Measurements from ENCODE around the gene SOCS1.

The SOCS1 gene

DNA sequence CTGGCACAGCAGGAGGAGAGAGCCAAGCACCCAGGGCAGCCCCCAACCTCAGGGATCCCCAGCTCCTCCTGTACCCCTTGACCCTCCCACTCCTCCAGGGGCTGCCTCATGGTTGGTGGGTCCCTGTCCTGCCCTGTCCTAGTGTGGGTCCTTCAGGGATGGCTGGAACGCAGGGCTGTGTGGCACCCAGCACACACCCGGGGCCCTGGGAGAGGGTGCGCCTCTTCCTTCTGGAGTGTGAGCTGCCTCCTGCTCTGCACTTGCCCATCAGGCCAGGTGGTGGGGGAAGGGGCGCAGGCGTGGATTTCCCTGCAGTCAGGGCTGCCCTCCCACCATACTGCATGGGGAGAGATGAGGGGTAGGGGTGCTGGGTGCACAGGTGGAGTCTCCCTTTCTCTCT, 42.6 kb downstream of the SOCS1 start:
- H3K4me3 ChIP-seq (ENCODE audit: insufficient read length, low read depth), result no peak overlapping the region
- peaks cover 19% of the 10 kb centered on the region for H3K9me3 ChIP-seq (ENCODE audit: insufficient read depth, low read length)
- DNase-seq (ENCODE audit: low read depth, low spot score), result no peak
- TF ChIP-seq SUZ12 (IDR thresholded peaks at IDR 0.05; ENCODE audit: extremely low read depth, insufficient read depth, insufficient read length), result no peak
- TF ChIP-seq ZNF274 (IDR thresholded peaks at IDR 0.05; ENCODE audit: low read depth, low read length), result no peak
- TF ChIP-seq YY1 (IDR thresholded peaks at IDR 0.05; ENCODE audit: insufficient read depth, insufficient read length), result no peak
- H3K9ac ChIP-seq (ENCODE audit: insufficient read length, low read depth), result no peak overlapping the region
- H3K36me3 ChIP-seq (ENCODE audit: insufficient read depth, insufficient read length, low read length), result no peaks in the 10 kb centered on the region
- H3K27me3 ChIP-seq (ENCODE audit: insufficient read depth, insufficient read length), result no peaks in the 10 kb centered on the region
- peaks cover 2% of the 10 kb centered on the region for H3K4me1 ChIP-seq (ENCODE audit: insufficient read depth, insufficient read length)

DNA sequence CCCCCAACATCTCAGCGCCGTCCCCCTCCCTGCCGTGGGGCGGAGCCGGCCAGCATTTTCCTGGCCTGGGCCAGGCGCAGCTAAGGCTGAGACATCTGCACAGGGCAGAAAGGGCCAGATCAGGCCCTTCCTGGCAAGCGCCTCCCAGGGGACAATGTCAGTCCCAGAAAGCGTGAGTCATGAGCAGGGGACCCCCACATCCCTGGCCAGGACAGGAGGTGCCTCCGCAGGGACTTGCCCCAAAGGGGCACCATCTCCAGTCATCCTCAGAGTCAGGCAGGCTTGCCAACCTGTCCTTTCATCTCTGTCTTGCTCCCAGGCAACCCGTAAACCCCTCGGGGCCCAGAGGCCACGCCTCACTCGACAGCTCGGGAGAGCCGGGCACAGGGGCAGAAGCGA, 43.2 kb downstream of the SOCS1 start:
- peaks cover 19% of the 10 kb centered on the region for H3K9me3 ChIP-seq (ENCODE audit: insufficient read depth, low read length)
- H3K4me3 ChIP-seq (ENCODE audit: insufficient read length, low read depth), result no peak overlapping the region
- no peak for TF ChIP-seq SUZ12 (IDR thresholded peaks at IDR 0.05; ENCODE audit: extremely low read depth, insufficient read depth, insufficient read length)
- no peak for TF ChIP-seq YY1 (IDR thresholded peaks at IDR 0.05; ENCODE audit: insufficient read depth, insufficient read length)
- no peak for TF ChIP-seq ZNF274 (IDR thresholded peaks at IDR 0.05; ENCODE audit: low read depth, low read length)
- H3K36me3 ChIP-seq (ENCODE audit: insufficient read depth, insufficient read length, low read length), result no peaks in the 10 kb centered on the region
- H3K27me3 ChIP-seq (ENCODE audit: insufficient read depth, insufficient read length), result no peaks in the 10 kb centered on the region
- no peak for DNase-seq (ENCODE audit: low read depth, low spot score)
- no peak overlapping the region for H3K9ac ChIP-seq (ENCODE audit: insufficient read length, low read depth)
- H3K4me1 ChIP-seq (ENCODE audit: insufficient read depth, insufficient read length), result peaks cover 2% of the 10 kb centered on the region

DNA sequence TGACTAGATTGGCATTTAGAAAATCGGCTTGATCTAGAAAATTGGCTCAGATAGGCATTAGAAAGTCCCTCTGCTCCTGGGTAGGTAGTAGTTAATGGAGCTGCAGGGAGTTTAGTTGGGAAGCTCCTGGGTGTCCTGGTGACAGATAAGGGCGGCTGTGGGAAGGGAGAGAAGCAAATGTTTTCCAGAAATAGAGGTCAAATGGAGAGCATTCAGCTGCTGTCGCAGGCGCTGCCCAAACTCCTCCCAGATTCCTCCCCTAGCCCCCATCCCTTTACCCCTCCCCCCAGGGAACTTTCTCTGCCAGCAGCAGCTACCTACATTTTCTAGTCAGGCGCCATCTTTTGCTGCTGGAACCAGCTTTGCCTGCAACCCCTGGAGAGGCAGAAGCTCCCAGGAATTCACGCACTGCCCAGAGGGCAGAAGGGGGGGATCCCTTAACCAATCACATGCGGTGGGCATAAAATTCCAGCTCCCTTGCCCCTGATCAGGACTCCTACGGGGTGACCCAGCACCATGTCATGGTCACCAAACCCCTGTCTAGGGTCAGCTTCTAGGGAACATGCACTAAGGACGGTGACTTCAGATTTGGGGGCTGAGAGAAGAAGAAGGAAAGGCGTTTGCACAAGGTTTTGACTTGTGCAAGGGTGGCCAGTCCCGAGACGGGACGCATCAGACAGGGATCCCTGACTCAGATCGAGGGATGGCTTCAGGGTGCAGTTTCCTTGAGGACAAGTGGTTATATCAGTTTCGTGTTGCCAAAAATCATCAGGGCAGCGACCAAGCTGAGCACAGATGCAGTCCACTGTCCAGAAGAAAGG, 43.8 kb downstream of the SOCS1 start:
- H3K9me3 ChIP-seq (ENCODE audit: insufficient read depth, low read length), result peaks cover 23% of the 10 kb centered on the region
- no peaks in the 10 kb centered on the region for H3K36me3 ChIP-seq (ENCODE audit: insufficient read depth, insufficient read length, low read length)
- no peak for DNase-seq (ENCODE audit: low read depth, low spot score)
- no peak overlapping the region for H3K4me3 ChIP-seq (ENCODE audit: insufficient read length, low read depth)
- H3K4me1 ChIP-seq (ENCODE audit: insufficient read depth, insufficient read length), result peaks cover 2% of the 10 kb centered on the region
- no peak overlapping the region for H3K9ac ChIP-seq (ENCODE audit: insufficient read length, low read depth)
- H3K27me3 ChIP-seq (ENCODE audit: insufficient read depth, insufficient read length), result no peaks in the 10 kb centered on the region
- TF ChIP-seq SUZ12 (IDR thresholded peaks at IDR 0.05; ENCODE audit: extremely low read depth, insufficient read depth, insufficient read length) (no peak), ZNF274 (IDR thresholded peaks at IDR 0.05; ENCODE audit: low read depth, low read length) (no peak), YY1 (IDR thresholded peaks at IDR 0.05; ENCODE audit: insufficient read depth, insufficient read length) (no peak)

DNA sequence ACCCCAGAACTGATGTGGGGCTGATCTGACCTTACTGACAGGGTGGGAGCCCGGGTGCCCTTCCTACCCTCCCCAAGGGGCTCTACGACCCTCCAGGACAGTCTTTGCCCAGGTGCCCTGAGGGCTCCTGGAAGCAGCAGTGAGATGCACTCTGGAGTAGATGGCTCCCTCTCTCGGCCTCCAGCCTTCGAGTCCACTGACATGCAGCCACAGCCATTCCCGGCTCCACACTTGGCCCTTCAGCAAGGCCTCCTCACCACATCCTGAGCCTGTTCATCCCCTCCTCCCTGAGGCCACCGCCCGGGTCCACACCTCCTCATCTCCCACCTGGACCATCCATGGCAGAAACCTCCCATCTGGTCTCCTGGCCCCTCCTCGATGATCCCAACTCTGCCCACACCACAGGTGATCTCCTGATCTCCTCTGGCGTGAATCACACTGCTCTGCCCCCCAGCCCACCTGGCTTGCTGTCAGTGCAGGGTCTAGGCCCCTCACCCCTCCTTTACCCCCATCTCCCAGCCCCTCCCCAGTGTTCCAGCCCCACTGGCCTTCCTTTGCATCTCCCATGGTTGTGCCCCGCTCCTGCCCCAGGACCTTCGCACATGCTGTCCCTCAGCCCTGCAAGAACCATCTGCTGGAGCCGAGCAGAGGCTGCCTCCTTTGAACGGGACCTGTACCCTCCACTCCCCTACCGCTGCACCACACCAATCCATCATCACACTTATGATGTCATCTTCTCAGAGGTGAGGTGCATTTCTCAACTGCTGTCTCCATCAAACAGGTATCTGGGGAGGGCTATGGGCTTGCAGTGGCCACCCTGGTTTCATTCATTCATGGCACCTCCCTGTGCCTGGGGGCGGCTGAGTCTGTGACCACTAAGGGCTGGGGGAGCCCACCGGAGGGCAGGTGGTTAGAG, 44.7 kb downstream of the SOCS1 start:
- TF ChIP-seq ZNF274 (IDR thresholded peaks at IDR 0.05; ENCODE audit: low read depth, low read length) (no peak), YY1 (IDR thresholded peaks at IDR 0.05; ENCODE audit: insufficient read depth, insufficient read length) (no peak), SUZ12 (IDR thresholded peaks at IDR 0.05; ENCODE audit: extremely low read depth, insufficient read depth, insufficient read length) (no peak)
- H3K36me3 ChIP-seq (ENCODE audit: insufficient read depth, insufficient read length, low read length), result no peaks in the 10 kb centered on the region
- no peak for DNase-seq (ENCODE audit: low read depth, low spot score)
- no peaks in the 10 kb centered on the region for H3K27me3 ChIP-seq (ENCODE audit: insufficient read depth, insufficient read length)
- no peak overlapping the region for H3K9ac ChIP-seq (ENCODE audit: insufficient read length, low read depth)
- no peak overlapping the region for H3K4me3 ChIP-seq (ENCODE audit: insufficient read length, low read depth)
- peaks cover 22% of the 10 kb centered on the region for H3K9me3 ChIP-seq (ENCODE audit: insufficient read depth, low read length)
- H3K4me1 ChIP-seq (ENCODE audit: insufficient read depth, insufficient read length), result peaks cover 2% of the 10 kb centered on the region

DNA sequence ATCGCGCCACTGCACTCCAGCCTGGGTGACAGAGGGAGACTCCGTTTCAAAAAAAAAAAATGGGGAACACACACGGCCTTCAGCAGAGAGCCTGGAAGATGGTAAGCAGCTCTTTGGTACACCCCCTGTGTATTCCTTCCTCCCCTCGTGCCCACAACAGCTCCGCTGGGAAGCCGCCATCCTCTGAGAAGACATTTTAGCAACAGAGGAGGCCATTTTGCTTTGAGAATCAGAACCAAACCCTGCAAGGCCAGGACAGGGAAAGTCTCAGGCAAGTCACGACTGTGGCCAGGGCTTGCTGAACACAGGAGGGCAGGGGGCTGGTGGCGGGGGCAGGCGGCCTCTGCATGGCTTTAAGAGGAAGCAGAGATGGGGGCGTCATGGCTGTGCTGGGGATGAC, 45.7 kb downstream of the SOCS1 start:
- Histone ChIP-seq H3K9me3 (ENCODE audit: insufficient read depth, low read length) (peaks cover 14% of the 10 kb centered on the region), H3K4me1 (ENCODE audit: insufficient read depth, insufficient read length) (peaks cover 2% of the 10 kb centered on the region), H3K36me3 (ENCODE audit: insufficient read depth, insufficient read length, low read length) (no peaks in the 10 kb centered on the region), H3K9ac (ENCODE audit: insufficient read length, low read depth) (no peak overlapping the region), H3K27me3 (ENCODE audit: insufficient read depth, insufficient read length) (no peaks in the 10 kb centered on the region), H3K4me3 (ENCODE audit: insufficient read length, low read depth) (no peak overlapping the region)
- TF ChIP-seq ZNF274 (IDR thresholded peaks at IDR 0.05; ENCODE audit: low read depth, low read length) (no peak), SUZ12 (IDR thresholded peaks at IDR 0.05; ENCODE audit: extremely low read depth, insufficient read depth, insufficient read length) (no peak), YY1 (IDR thresholded peaks at IDR 0.05; ENCODE audit: insufficient read depth, insufficient read length) (no peak)
- DNase-seq (ENCODE audit: low read depth, low spot score), result no peak

DNA sequence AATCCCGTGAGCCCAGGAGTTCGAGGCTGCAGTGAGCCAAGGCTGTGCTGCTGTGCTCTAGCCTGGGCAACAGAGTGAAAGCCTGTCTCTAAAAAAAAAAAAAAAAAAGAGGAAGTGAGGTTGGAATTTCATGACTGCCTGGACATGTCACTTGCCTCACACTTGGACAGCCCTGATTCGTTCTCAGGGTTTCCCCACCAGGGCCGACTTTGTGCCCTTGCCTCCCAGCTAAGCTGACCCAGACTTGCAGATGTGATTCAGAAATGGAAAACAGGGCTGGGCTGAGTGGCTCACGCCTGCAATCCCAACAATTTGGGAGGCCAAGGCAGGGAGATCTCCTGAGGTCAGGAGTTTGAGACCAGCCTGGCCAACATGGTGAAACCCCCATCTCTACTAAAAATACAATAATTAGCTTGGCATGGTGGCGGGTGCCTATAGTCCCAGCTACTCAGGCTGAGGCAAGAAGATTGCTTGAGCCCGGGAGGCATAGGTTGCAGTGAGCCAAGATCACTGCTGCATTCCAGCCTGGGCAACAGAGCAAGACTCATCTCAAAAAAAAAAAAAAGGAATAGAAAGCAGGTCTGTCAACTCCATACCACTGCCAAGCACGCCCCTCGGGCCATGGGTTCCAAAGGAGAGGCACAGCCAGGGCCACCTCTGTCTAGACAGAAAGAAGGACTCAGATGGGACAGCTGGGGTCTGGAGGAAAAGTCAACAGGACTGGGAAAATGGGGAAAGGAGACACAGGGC, 46.9 kb downstream of the SOCS1 start:
- Histone ChIP-seq H3K27me3 (ENCODE audit: insufficient read depth, insufficient read length) (no peaks in the 10 kb centered on the region), H3K4me1 (ENCODE audit: insufficient read depth, insufficient read length) (peaks cover 2% of the 10 kb centered on the region), H3K36me3 (ENCODE audit: insufficient read depth, insufficient read length, low read length) (no peaks in the 10 kb centered on the region), H3K9me3 (ENCODE audit: insufficient read depth, low read length) (peaks cover 14% of the 10 kb centered on the region), H3K9ac (ENCODE audit: insufficient read length, low read depth) (no peak overlapping the region), H3K4me3 (ENCODE audit: insufficient read length, low read depth) (no peak overlapping the region)
- no peak for DNase-seq (ENCODE audit: low read depth, low spot score)
- TF ChIP-seq ZNF274 (IDR thresholded peaks at IDR 0.05; ENCODE audit: low read depth, low read length) (no peak), YY1 (IDR thresholded peaks at IDR 0.05; ENCODE audit: insufficient read depth, insufficient read length) (no peak), SUZ12 (IDR thresholded peaks at IDR 0.05; ENCODE audit: extremely low read depth, insufficient read depth, insufficient read length) (no peak)
